GM18909 (cell line): ENCODE results near the gene TNNI3.
"Not testable (repeated sequence)": the region's sequence is repeated elsewhere in the genome, so short reads cannot be mapped to it uniquely, and the experiment has no call there.

Experiments used
- ATAC-seq: cut with Tn5 transposase; IDR thresholded peaks from one replicate; pipeline ENCODE4 v1.9.1; 2021; ENCODE audit warnings: mild to moderate bottlenecking; ENCODE audit not compliant: unreplicated experiment, poor library complexity

Gene TNNI3

GRCh38 chr19:55116232-55116858, 41.2 kb downstream of the TNNI3 start:
- no peak for ATAC-seq

GRCh38 chr19:55115446-55116065, 42.0 kb downstream of the TNNI3 start:
- ATAC-seq: no peak

GRCh38 chr19:55114566-55115145, 42.9 kb downstream of the TNNI3 start:
- ATAC-seq: no peak

GRCh38 chr19:55113570-55114039, 43.9 kb downstream of the TNNI3 start:
- ATAC-seq: no peak

GRCh38 chr19:55112777-55113569, 44.6 kb downstream of the TNNI3 start:
- ATAC-seq: no peak

GRCh38 chr19:55112246-55112776, 45.2 kb downstream of the TNNI3 start:
- ATAC-seq: no peak

GRCh38 chr19:55111238-55111831, 46.2 kb downstream of the TNNI3 start:
- no peak for ATAC-seq

GRCh38 chr19:55109527-55110291, 47.8 kb downstream of the TNNI3 start:
- no peak for ATAC-seq

DNA sequence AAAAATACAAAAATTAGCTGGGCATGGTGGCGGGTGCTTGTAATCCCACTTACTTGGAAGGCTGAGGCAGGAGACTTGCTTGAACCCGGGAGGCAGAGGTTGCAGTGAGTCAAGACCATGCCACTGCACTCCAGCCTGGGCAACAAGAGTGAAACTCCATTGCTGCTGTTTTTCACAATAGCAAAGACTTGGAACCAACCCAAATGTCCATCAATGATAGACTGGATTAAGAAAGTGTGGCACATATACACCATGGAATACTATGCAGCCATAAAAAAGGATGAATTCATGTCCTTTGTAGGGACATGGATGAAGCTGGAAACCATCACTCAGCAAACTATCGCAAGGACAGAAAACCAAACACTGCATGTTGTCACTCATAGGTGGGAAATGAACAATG, 50.3 kb downstream of the TNNI3 start:
- not testable (repeated sequence) for ATAC-seq

- ATAC-seq: no peak
These were observed 50.9 kb downstream of the TNNI3 start for GRCh38 chr19:55106591-55106990.

GRCh38 chr19:55105237-55105636, 52.3 kb downstream of the TNNI3 start:
- ATAC-seq: no peak

DNA sequence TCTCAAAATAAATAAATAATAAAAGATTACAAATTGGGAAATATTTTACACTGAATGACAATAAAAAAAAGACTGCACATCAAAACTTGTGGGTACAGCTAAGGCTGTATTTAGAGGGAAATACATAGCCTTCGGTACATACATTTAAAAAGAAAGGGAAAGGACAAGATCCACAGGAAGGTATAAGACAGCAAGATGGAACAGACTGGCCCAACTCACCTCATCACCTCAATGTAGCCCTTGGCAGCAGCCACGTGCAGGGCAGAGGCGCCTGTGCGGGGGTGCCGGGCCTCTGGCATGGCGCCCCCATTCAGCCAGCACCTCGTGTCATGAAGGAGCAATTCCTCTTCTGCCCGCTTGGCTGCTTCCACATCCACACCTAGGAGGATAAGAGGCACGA, 54.3 kb downstream of the TNNI3 start:
- no peak for ATAC-seq
